H9 (cell line): ENCODE results near the gene DPCD. TPM values are rescaled to one million over a fixed set of nuclear protein-coding genes. Genes with fewer than 3 reads are reported as not detected.

Experiments used
- DNase-seq: peaks from one replicate; pipeline ENCODE4 v3.0.0-alpha.2; 2017
- H2AFZ ChIP-seq: one replicate; pipeline ENCODE4 v1.6.1; 2013; ENCODE audit warnings: mild to moderate bottlenecking, low read length, control low read depth, moderate library complexity
- H2AK5ac ChIP-seq: 2 replicates; pipeline ENCODE4 v1.6.1; 2013; ENCODE audit warnings: low read length, control low read depth, mixed read lengths; ENCODE audit not compliant: insufficient read length
- H2BK120ac ChIP-seq: one replicate; pipeline ENCODE4 v1.6.1; 2013; ENCODE audit warnings: low read depth, mild to moderate bottlenecking, low read length, control low read depth, inconsistent platforms; ENCODE audit not compliant: poor library complexity, severe bottlenecking
- H2BK12ac ChIP-seq: 2 replicates; pipeline ENCODE4 v1.6.1; 2013; ENCODE audit warnings: low read length, control low read depth, mixed read lengths, low read depth; ENCODE audit not compliant: insufficient read length
- H2BK15ac ChIP-seq: 2 replicates; pipeline ENCODE4 v1.6.1; 2013; ENCODE audit warnings: low read depth, low read length, control low read depth
- H2BK20ac ChIP-seq: one replicate; pipeline ENCODE4 v1.6.1; 2013; ENCODE audit warnings: low read depth, mild to moderate bottlenecking, low read length, control low read depth, inconsistent platforms; ENCODE audit not compliant: poor library complexity, severe bottlenecking
- H2BK5ac ChIP-seq: 2 replicates; pipeline ENCODE4 v1.6.1; 2013; ENCODE audit warnings: low read length, control low read depth, mixed read lengths; ENCODE audit not compliant: insufficient read length
- H3K14ac ChIP-seq: 2 replicates; pipeline ENCODE4 v1.6.1; 2013; ENCODE audit warnings: low read length, control low read depth; ENCODE audit not compliant: insufficient read depth
- H3K18ac ChIP-seq: 2 replicates; pipeline ENCODE4 v1.6.1; 2013; ENCODE audit warnings: low read depth, mild to moderate bottlenecking, mixed read lengths, low read length, control low read depth; ENCODE audit not compliant: insufficient read length
- H3K23ac ChIP-seq: 2 replicates; pipeline ENCODE4 v1.6.1; 2013; ENCODE audit warnings: low read length, control low read depth, mixed read lengths, low read depth; ENCODE audit not compliant: insufficient read length
- H3K23me2 ChIP-seq: 2 replicates; pipeline ENCODE4 v1.6.1; 2013; ENCODE audit warnings: low read depth, mild to moderate bottlenecking, mixed read lengths, low read length, control low read depth; ENCODE audit not compliant: insufficient read length, poor library complexity, severe bottlenecking
- H3K27ac ChIP-seq: 2 replicates; pipeline ENCODE4 v1.5.1; 2013; ENCODE audit warnings: low read length, control low read depth, mixed read lengths, low read depth; ENCODE audit not compliant: insufficient read length
- H3K27me3 ChIP-seq: 2 replicates; pipeline ENCODE4 v1.6.1; 2013; ENCODE audit warnings: low read length, control low read depth, inconsistent platforms; ENCODE audit not compliant: insufficient read depth
- H3K4ac ChIP-seq: 2 replicates; pipeline ENCODE4 v1.6.1; 2013; ENCODE audit warnings: low read depth, mild to moderate bottlenecking, control low read depth, inconsistent platforms, low read length, moderate library complexity
- H3K4me1 ChIP-seq: 2 replicates; pipeline ENCODE4 v1.6.1; 2013; ENCODE audit warnings: low read length, control low read depth, inconsistent platforms; ENCODE audit not compliant: insufficient read depth
- H3K4me2 ChIP-seq: 2 replicates; pipeline ENCODE4 v1.6.1; 2013; ENCODE audit warnings: low read length, control low read depth, mixed read lengths; ENCODE audit not compliant: insufficient read length, insufficient read depth
- H3K56ac ChIP-seq: 2 replicates; pipeline ENCODE4 v1.6.1; 2013; ENCODE audit warnings: low read depth, mild to moderate bottlenecking, mixed read lengths, low read length, control low read depth; ENCODE audit not compliant: insufficient read length
- H3K79me1 ChIP-seq: 2 replicates; pipeline ENCODE4 v1.6.1; 2013; ENCODE audit warnings: low read depth, mild to moderate bottlenecking, moderate library complexity, low read length, control low read depth, inconsistent platforms; ENCODE audit not compliant: insufficient read depth, poor library complexity, severe bottlenecking
- H3K79me2 ChIP-seq: 2 replicates; pipeline ENCODE4 v1.6.1; 2013; ENCODE audit warnings: low read length, control low read depth, inconsistent platforms; ENCODE audit not compliant: insufficient read depth
- H3K9ac ChIP-seq: 2 replicates; pipeline ENCODE4 v1.6.1; 2013; ENCODE audit warnings: low read length, control low read depth, mixed read lengths; ENCODE audit not compliant: insufficient read length; ENCODE audit errors: extremely low read depth
- H3K9me3 ChIP-seq: one replicate; pipeline ENCODE4 v1.6.1; 2013; ENCODE audit warnings: low read depth, low read length, inconsistent platforms; ENCODE audit not compliant: control insufficient read depth
- H3T11ph ChIP-seq: one replicate; pipeline ENCODE4 v1.6.1; 2013; ENCODE audit warnings: mild to moderate bottlenecking, low read length, control low read depth, inconsistent platforms
- H4K20me1 ChIP-seq: one replicate; pipeline ENCODE4 v1.6.1; 2013; ENCODE audit not compliant: control insufficient read depth, insufficient read length, insufficient read depth
- H4K5ac ChIP-seq: 2 replicates; pipeline ENCODE4 v1.6.1; 2013; ENCODE audit warnings: low read depth, mild to moderate bottlenecking, mixed read lengths, low read length, control low read depth; ENCODE audit not compliant: insufficient read length
- H4K8ac ChIP-seq: replicated peaks from 2 replicates; pipeline ENCODE4 v1.6.1; 2013; ENCODE audit warnings: low read length, control low read depth, mixed read lengths, low read depth; ENCODE audit not compliant: insufficient read length
- H4K91ac ChIP-seq: 2 replicates; pipeline ENCODE4 v1.6.1; 2013; ENCODE audit warnings: low read depth, mild to moderate bottlenecking, moderate library complexity, mixed read lengths, low read length, control low read depth; ENCODE audit not compliant: insufficient read length
- H3K27ac Mint-ChIP-seq, 3 experiments: 2 replicates in 2 of 3; 3 replicates in 1 of 3; pipeline ENCODE4 v1.8.0; 2020 to 2021; ENCODE audit warnings: mixed read lengths in 3 of 3, mild to moderate bottlenecking in 1 of 3, moderate library complexity in 1 of 3
- H3K27me3 Mint-ChIP-seq: 2 replicates; pipeline ENCODE4 v1.8.0; 2021; ENCODE audit warnings: low read depth, mild to moderate bottlenecking, moderate library complexity, mixed read lengths
- H3K36me3 Mint-ChIP-seq, 3 experiments: 2 replicates in 2 of 3; 3 replicates in 1 of 3; pipeline ENCODE4 v1.8.0; 2020 to 2021; ENCODE audit warnings: low read depth in 3 of 3, mixed read lengths in 3 of 3; ENCODE audit not compliant: insufficient read depth in 1 of 3
- H3K4me1 Mint-ChIP-seq, 2 experiments: 2 replicates each; pipeline ENCODE4 v1.8.0; 2020; ENCODE audit warnings: mixed read lengths in 2 of 2
- H3K4me3 Mint-ChIP-seq, 2 experiments: 2 replicates in 1 of 2; 3 replicates in 1 of 2; pipeline ENCODE4 v1.8.0; 2020 to 2021; ENCODE audit warnings: mild to moderate bottlenecking in 2 of 2, mixed read lengths in 2 of 2, moderate library complexity in 1 of 2
- H3K9me3 Mint-ChIP-seq, 2 experiments: 2 replicates in 1 of 2; 3 replicates in 1 of 2; pipeline ENCODE4 v1.8.0; 2020; ENCODE audit warnings: mild to moderate bottlenecking in 2 of 2, mixed read lengths in 2 of 2, moderate library complexity in 1 of 2
- CTCF ChIP-seq: fragments of 200-600 bp; sonication (generic); conservative IDR thresholded peaks from 3 replicates; pipeline ENCODE4 v1.8.0; 2021; ENCODE audit warnings: antibody characterized with exemption, mild to moderate bottlenecking
- WGBS: extraction: QIAGEN DNeasy Blood & Tissue Kit; methylation state at CpG from one replicate; pipeline ENCODE4 v1.1.7; 2013; ENCODE audit warnings: missing lambda C conversion rate, low lambda C conversion rate, mixed read lengths; ENCODE audit not compliant: insufficient read length; ENCODE audit errors: extremely low coverage; 5-methylcytosine and 5-hydroxymethylcytosine counted together
- total RNA-seq: library from RNA; stranded (reverse); gene quantifications from 2 replicates; pipeline ENCODE4 v1.2.1, GENCODE V29; 2021

Gene DPCD
- total RNA-seq, 1 experiment from 2014 or later = 21.8 TPM

DNA sequence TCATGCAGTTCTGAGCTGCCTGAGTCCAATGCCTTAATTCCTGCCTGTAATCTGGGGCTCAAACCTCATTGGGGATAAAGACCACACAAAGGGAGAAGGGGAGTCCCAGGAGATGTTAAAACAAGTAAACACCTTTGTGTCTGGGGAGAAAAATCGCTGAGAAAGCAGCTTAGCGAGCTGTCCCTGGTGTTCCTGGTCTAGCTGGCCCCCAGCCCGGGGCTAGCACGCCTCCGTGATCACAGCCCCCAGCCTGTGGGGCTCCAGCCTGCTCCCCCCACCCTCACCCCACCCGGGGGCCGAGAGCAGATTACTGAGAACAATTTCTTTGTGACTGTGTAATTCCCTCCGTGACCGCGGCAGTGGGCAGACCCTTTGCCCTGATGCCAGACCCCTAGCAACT, 24.8 kb downstream of the DPCD start:
- Mint-ChIP-seq H3K4me3 (no peak overlapping the region), H3K27me3 (no peaks in the 10 kb centered on the region; the same call in 1 of the 2 replicates), H3K9me3 (no peaks in the 10 kb centered on the region), H3K36me3 (peaks cover 14 to 29% (median 27%) of the 10 kb centered on the region in 3 experiments), H3K27ac (peak overlapping the region in 1 of 3 experiments; percentile 88; a peak in 2 of 7 replicates), H3K4me1 (peaks cover 36 to 52% of the 10 kb centered on the region in 2 experiments)
- Histone ChIP-seq H3K56ac (no peak overlapping the region), H3K4me1 (no peaks in the 10 kb centered on the region; the same call in 1 of the 2 replicates), H3K18ac (no peak overlapping the region), H2BK5ac (no peak overlapping the region), H2AK5ac (no peak overlapping the region), H3K9me3 (no peaks in the 10 kb centered on the region), H3T11ph (no peak overlapping the region), H2BK15ac (no peak overlapping the region), H2BK120ac (no peak overlapping the region), H3K23ac (no peak overlapping the region), H3K27me3 (no peaks in the 10 kb centered on the region), H3K9ac (no peak overlapping the region), H2BK12ac (no peak overlapping the region), H3K14ac (no peak overlapping the region), H3K27ac (no peak overlapping the region), H3K23me2 (no peaks in the 10 kb centered on the region), H4K20me1 (no peaks in the 10 kb centered on the region), H2BK20ac (no peak overlapping the region), H3K4me2 (no peak overlapping the region), H4K8ac (no peak overlapping the region), H4K91ac (no peak overlapping the region), H4K5ac (no peak overlapping the region), H3K79me2 (no peaks in the 10 kb centered on the region), H3K79me1 (no peaks in the 10 kb centered on the region), H2AFZ (no peak overlapping the region), H3K4ac (no peak overlapping the region)
- no peak for TF ChIP-seq CTCF
- DNase-seq = no peak
- WGBS = no CpG with 5 or more reads among the region's 10 CpGs
